Measurements from ENCODE around the gene AQP6. TPM values are rescaled to one million over a fixed set of nuclear protein-coding genes. Genes with fewer than 3 reads are reported as not detected.

The AQP6 gene
- total RNA-seq, 2 donors from 2014 or later, result 0.20 TPM; not detected in 1

- H3K27ac Mint-ChIP-seq, result peak overlapping the region; percentile 7
Measured at GRCh38 chr12:50018968-50019367, 46.2 kb downstream of the AQP6 start.

GRCh38 chr12:50019524-50019923 is 46.8 kb downstream of the AQP6 start:
- DNase-seq, result no peak

More at GRCh38 chr12:50018968-50019367, 46.2 kb downstream of the AQP6 start:
- no peaks in the 10 kb centered on the region for H3K27me3 Mint-ChIP-seq (ENCODE audit: insufficient read depth)
- H3K9ac ChIP-seq (ENCODE audit: extremely low read depth, low read length, poor library complexity, severe bottlenecking), result no peak overlapping the region
- no peaks in the 10 kb centered on the region for H3K9me3 Mint-ChIP-seq
- no peak overlapping the region for H3K4me3 ChIP-seq (ENCODE audit: low read length)
- peaks cover 20% of the 10 kb centered on the region for H3K36me3 Mint-ChIP-seq (ENCODE audit: low read depth)
- 88 to 94% methylated on average over 2 of the region's 2 CpGs for WGBS, 2 experiments (ENCODE audit: insufficient coverage in 1 of 2, insufficient read length in 1 of 2)
- H3K27ac ChIP-seq (ENCODE audit: low read depth, low read length), result no peak overlapping the region
- H3K36me3 ChIP-seq (ENCODE audit: control insufficient read depth, insufficient read depth, low read length), result peaks cover 35% of the 10 kb centered on the region
- DNase-seq, result peak; percentile 36
- H3K27me3 ChIP-seq (ENCODE audit: control insufficient read depth, insufficient read depth, low read length, poor library complexity, severe bottlenecking), result no peaks in the 10 kb centered on the region
- H3K4me1 Mint-ChIP-seq, result peaks cover 10% of the 10 kb centered on the region
- H3K9me3 ChIP-seq (ENCODE audit: control insufficient read depth, low read length), result no peaks in the 10 kb centered on the region
- H3K4me1 ChIP-seq (ENCODE audit: control insufficient read depth, insufficient read depth, low read length), result no peaks in the 10 kb centered on the region
- no peak overlapping the region for H3K4me3 Mint-ChIP-seq
- TF ChIP-seq CTCF (conservative IDR thresholded peaks at IDR 0.05), result no peak

GRCh38 chr12:50021031-50021430 is 48.3 kb downstream of the AQP6 start:
- Mint-ChIP-seq H3K27me3 (ENCODE audit: insufficient read depth) (no peaks in the 10 kb centered on the region), H3K27ac (no peak overlapping the region), H3K4me3 (no peak overlapping the region), H3K36me3 (ENCODE audit: low read depth) (peaks cover 6% of the 10 kb centered on the region), H3K9me3 (no peaks in the 10 kb centered on the region), H3K4me1 (peaks cover 12% of the 10 kb centered on the region)
- Histone ChIP-seq H3K36me3 (ENCODE audit: control insufficient read depth, insufficient read depth, low read length) (peaks cover 18% of the 10 kb centered on the region), H3K9ac (ENCODE audit: extremely low read depth, low read length, poor library complexity, severe bottlenecking) (no peak overlapping the region), H3K27ac (ENCODE audit: low read depth, low read length) (no peak overlapping the region), H3K27me3 (ENCODE audit: control insufficient read depth, insufficient read depth, low read length, poor library complexity, severe bottlenecking) (no peaks in the 10 kb centered on the region), H3K4me3 (ENCODE audit: low read length) (no peak overlapping the region), H3K9me3 (ENCODE audit: control insufficient read depth, low read length) (no peaks in the 10 kb centered on the region), H3K4me1 (ENCODE audit: control insufficient read depth, insufficient read depth, low read length) (no peaks in the 10 kb centered on the region)
- no peak for TF ChIP-seq CTCF (conservative IDR thresholded peaks at IDR 0.05)
- DNase-seq, result peak; percentile 33
- 96 to 97% methylated on average over 4 of the region's 4 CpGs for WGBS, 2 experiments (ENCODE audit: insufficient coverage in 1 of 2, insufficient read length in 1 of 2)

More at GRCh38 chr12:50019524-50019923, 46.8 kb downstream of the AQP6 start:
- Mint-ChIP-seq H3K27ac (no peak overlapping the region), H3K4me1 (peaks cover 10% of the 10 kb centered on the region), H3K27me3 (ENCODE audit: insufficient read depth) (no peaks in the 10 kb centered on the region), H3K36me3 (ENCODE audit: low read depth) (peaks cover 14% of the 10 kb centered on the region), H3K9me3 (no peaks in the 10 kb centered on the region), H3K4me3 (no peak overlapping the region)
- Histone ChIP-seq H3K4me3 (ENCODE audit: low read length) (no peak overlapping the region), H3K27me3 (ENCODE audit: control insufficient read depth, insufficient read depth, low read length, poor library complexity, severe bottlenecking) (no peaks in the 10 kb centered on the region), H3K36me3 (ENCODE audit: control insufficient read depth, insufficient read depth, low read length) (peaks cover 30% of the 10 kb centered on the region), H3K9ac (ENCODE audit: extremely low read depth, low read length, poor library complexity, severe bottlenecking) (no peak overlapping the region), H3K9me3 (ENCODE audit: control insufficient read depth, low read length) (no peaks in the 10 kb centered on the region), H3K4me1 (ENCODE audit: control insufficient read depth, insufficient read depth, low read length) (no peaks in the 10 kb centered on the region), H3K27ac (ENCODE audit: low read depth, low read length) (no peak overlapping the region)
- TF ChIP-seq CTCF (conservative IDR thresholded peaks at IDR 0.05), result no peak
- 100% methylated on average over 2 of the region's 2 CpGs; no CpG with 5 or more reads in 1 of the 2 experiments for WGBS, 2 experiments (ENCODE audit: insufficient coverage in 1 of 2, insufficient read length in 1 of 2)

Measured in endodermal cell (in vitro differentiated cells).